ENCODE measurements around the gene LEP. TPM values are rescaled to one million over a fixed set of nuclear protein-coding genes. Genes with fewer than 3 reads are reported as not detected.

LEP gene
- total RNA-seq, 1 experiment from 2014 or later = not detected

GRCh38 chr7:128210036-128210347 lies 31.1 kb upstream of the LEP start:
- H3K4me1 Mint-ChIP-seq = peaks cover 25% of the 10 kb centered on the region
- H3K27ac Mint-ChIP-seq = no peak overlapping the region
- peaks cover 21% of the 10 kb centered on the region for H3K27me3 Mint-ChIP-seq (ENCODE audit: low read depth)
- ATAC-seq (no peak), DNase-seq (ENCODE audit: low spot score) (no peak)
- ChIA-PET CTCF (interaction anchor here (0.6 to 8.3 kb wide), 79 partner anchors 10 to 705 kb away, joined by 3 to 198 read pairs (median 5); partner anchors contain the start of genes ARF5 and LRRC4), POLR2A (interaction anchor here (0.7 to 1.1 kb wide), 3 partner anchors 108 to 494 kb away, joined by 3 to 4 read pairs (median 3); no protein-coding TSS in a partner anchor)
- H3K36me3 Mint-ChIP-seq = no peaks in the 10 kb centered on the region
- H3K9me3 Mint-ChIP-seq = peaks cover 1% of the 10 kb centered on the region
- no peak for TF ChIP-seq NFATC4 (CRISPR knock-in tag; IDR thresholded peaks at IDR 0.05)
- TF ChIP-seq MXD4 (CRISPR knock-in tag; IDR thresholded peaks at IDR 0.05; ENCODE audit: borderline replicate concordance) = no peak
- TF ChIP-seq EMX1 (CRISPR knock-in tag; IDR thresholded peaks at IDR 0.05) = no peak
- TF ChIP-seq ELF4 (CRISPR knock-in tag; IDR thresholded peaks at IDR 0.05; ENCODE audit: low read depth) = no peak
- TF ChIP-seq, protein P1, sequence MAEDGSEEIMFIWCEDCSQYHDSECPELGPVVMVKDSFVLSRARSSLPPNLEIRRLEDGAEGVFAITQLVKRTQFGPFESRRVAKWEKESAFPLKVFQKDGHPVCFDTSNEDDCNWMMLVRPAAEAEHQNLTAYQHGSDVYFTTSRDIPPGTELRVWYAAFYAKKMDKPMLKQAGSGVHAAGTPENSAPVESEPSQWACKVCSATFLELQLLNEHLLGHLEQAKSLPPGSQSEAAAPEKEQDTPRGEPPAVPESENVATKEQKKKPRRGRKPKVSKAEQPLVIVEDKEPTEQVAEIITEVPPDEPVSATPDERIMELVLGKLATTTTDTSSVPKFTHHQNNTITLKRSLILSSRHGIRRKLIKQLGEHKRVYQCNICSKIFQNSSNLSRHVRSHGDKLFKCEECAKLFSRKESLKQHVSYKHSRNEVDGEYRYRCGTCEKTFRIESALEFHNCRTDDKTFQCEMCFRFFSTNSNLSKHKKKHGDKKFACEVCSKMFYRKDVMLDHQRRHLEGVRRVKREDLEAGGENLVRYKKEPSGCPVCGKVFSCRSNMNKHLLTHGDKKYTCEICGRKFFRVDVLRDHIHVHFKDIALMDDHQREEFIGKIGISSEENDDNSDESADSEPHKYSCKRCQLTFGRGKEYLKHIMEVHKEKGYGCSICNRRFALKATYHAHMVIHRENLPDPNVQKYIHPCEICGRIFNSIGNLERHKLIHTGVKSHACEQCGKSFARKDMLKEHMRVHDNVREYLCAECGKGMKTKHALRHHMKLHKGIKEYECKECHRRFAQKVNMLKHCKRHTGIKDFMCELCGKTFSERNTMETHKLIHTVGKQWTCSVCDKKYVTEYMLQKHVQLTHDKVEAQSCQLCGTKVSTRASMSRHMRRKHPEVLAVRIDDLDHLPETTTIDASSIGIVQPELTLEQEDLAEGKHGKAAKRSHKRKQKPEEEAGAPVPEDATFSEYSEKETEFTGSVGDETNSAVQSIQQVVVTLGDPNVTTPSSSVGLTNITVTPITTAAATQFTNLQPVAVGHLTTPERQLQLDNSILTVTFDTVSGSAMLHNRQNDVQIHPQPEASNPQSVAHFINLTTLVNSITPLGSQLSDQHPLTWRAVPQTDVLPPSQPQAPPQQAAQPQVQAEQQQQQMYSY (CRISPR knock-in tag; IDR thresholded peaks at IDR 0.05) = no peak
- no peak for TF ChIP-seq CDX4 (CRISPR knock-in tag; IDR thresholded peaks at IDR 0.05; ENCODE audit: borderline replicate concordance)
- TF ChIP-seq CREB1 (CRISPR knock-in tag; IDR thresholded peaks at IDR 0.05) = no peak
- TF ChIP-seq, protein P2, sequence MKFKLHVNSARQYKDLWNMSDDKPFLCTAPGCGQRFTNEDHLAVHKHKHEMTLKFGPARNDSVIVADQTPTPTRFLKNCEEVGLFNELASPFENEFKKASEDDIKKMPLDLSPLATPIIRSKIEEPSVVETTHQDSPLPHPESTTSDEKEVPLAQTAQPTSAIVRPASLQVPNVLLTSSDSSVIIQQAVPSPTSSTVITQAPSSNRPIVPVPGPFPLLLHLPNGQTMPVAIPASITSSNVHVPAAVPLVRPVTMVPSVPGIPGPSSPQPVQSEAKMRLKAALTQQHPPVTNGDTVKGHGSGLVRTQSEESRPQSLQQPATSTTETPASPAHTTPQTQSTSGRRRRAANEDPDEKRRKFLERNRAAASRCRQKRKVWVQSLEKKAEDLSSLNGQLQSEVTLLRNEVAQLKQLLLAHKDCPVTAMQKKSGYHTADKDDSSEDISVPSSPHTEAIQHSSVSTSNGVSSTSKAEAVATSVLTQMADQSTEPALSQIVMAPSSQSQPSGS (CRISPR knock-in tag; IDR thresholded peaks at IDR 0.05; ENCODE audit: borderline replicate concordance, low read depth) = no peak
- TF ChIP-seq CBFB (CRISPR knock-in tag; IDR thresholded peaks at IDR 0.05; ENCODE audit: low read depth) = no peak
- TF ChIP-seq ZNF317 (CRISPR knock-in tag; IDR thresholded peaks at IDR 0.05; ENCODE audit: borderline replicate concordance, low read depth) = no peak
- no peak for TF ChIP-seq ZNF281 (CRISPR knock-in tag; IDR thresholded peaks at IDR 0.05)
- TF ChIP-seq SMAD3 (CRISPR knock-in tag; IDR thresholded peaks at IDR 0.05; ENCODE audit: borderline replicate concordance) = no peak
- no peak for TF ChIP-seq OVOL2 (CRISPR knock-in tag; IDR thresholded peaks at IDR 0.05; ENCODE audit: borderline replicate concordance)
- no peak for TF ChIP-seq IRF2 (CRISPR knock-in tag; IDR thresholded peaks at IDR 0.05; ENCODE audit: borderline replicate concordance, low read depth)
- TF ChIP-seq ATF1 (CRISPR knock-in tag; IDR thresholded peaks at IDR 0.05) = no peak
- TF ChIP-seq, protein P3, sequence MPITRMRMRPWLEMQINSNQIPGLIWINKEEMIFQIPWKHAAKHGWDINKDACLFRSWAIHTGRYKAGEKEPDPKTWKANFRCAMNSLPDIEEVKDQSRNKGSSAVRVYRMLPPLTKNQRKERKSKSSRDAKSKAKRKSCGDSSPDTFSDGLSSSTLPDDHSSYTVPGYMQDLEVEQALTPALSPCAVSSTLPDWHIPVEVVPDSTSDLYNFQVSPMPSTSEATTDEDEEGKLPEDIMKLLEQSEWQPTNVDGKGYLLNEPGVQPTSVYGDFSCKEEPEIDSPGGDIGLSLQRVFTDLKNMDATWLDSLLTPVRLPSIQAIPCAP (CRISPR knock-in tag; IDR thresholded peaks at IDR 0.05) = no peak
- no peak overlapping the region for H3K4me3 Mint-ChIP-seq

Measured in WTC11 (cell line).